ENCODE results near the gene ARPC5L.
"Not testable (repeated sequence)": the region's sequence is repeated elsewhere in the genome, so short reads cannot be mapped to it uniquely, and the experiment has no call there.

ARPC5L gene

GRCh38 chr9:124894741-124895170 lies 32.8 kb downstream of the ARPC5L start:
- DNase-seq: no peak

DNA sequence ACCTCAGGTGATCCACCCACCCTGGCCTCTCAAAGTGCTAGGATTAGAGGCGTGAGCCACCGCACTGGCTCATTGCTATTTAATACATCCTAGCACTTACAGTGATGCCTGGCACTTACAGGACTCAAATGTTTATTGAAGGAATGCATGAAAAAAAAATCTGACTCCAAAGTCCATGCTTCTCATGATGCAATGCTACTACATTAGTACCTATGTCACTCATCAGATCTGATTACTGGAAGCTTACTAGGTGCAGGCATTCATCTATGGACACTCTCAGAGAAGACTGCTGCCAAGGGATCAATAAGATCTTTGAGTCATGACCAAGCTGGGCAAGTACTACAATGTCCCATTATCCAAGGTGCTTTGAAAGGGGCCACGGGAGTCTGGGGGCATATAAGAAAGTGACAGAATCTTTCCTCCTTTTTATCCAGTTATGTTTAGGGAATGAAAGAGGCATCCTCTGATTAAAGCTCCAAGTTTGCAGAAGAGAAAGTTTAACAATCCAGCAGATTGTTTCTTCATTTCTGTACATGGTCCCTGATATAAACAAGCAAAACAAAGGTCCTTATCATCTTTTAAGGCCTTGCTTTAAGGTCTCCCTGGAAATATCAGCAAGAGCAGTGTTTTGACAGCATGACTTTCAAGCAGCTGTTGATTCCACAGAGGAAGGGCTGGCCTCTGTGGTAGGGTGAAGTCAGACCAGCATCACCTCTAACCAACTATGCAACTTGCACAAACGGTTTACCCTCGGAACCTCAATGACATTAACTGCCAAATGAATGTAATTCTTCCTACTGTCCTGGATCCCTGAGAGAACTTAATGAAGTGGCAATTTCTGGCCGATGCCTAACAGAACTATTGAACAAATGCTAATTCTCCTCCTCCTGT lies 35.9 kb downstream of the ARPC5L start:
- DNase-seq: no peak

GRCh38 chr9:124899845-124900244 lies 37.9 kb downstream of the ARPC5L start:
- no peak for DNase-seq

DNA sequence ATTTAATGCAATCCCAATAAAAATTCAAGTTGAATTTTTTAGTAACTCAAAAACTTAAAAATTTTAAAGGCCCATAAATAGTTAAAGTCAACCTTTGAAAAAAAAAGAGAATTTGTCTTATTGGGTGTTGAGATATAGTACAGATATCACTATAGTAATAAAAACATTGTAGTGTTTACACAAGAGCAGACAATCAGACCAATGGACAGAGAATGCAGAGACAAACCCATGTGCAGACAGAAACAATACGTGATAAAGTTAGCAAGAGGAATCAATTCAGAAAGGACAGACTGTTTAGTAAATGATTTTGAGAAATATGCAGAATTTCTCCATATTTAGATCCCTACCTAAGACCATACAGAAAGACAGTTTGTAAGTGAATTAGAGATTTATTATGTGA lies 45.0 kb downstream of the ARPC5L start:
- no peak for DNase-seq

DNA sequence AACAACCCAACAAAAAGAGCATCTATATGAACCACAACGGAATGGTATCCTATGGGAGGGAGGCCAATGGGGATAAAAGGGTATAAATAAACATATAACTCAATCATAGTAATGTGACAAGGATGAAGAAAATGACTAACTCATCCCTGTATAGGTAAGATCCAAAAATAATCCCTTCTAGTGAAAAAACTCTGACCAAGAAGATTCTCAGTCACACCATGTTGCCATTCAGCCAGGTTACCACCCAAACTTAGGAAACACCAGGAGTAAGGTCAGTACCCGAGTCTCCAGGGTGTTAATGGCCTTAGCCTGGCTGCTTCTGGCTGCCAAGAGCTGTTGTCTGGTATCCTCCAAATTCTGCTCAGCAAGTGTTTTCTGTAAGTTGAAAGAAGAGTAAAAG lies 46.2 kb downstream of the ARPC5L start:
- no peak for DNase-seq

- DNase-seq: no peak
These were observed 49.8 kb downstream of the ARPC5L start for GRCh38 chr9:124911766-124912165.

DNA sequence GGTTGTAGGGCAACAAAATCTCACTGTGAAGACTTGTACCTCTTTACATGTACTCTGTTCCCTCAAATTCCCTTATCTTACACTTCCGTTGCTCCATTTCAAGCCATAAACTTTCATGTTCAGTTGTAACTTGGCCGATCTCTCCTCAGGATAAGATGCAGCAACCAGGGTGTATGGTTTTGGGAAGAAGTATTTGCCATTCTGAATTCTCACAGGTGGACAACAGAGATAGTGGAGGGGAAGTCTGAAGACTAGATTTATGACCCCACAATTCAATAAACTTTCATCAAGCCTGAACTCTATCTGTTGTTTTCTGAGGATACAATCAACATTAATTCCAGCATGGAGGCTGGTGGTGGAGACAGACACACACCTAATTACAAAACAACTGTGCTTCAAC lies 51.4 kb downstream of the ARPC5L start:
- DNase-seq: no peak

- DNase-seq: no peak
These were observed 52.9 kb downstream of the ARPC5L start for GRCh38 chr9:124914753-124915405.

- not testable (repeated sequence) for DNase-seq
These were observed 58.5 kb downstream of the ARPC5L start for GRCh38 chr9:124920394-124920793.
